CD4-positive, alpha-beta T cell treated with Interleukin-17A for 4 hours (primary cell): ENCODE measurements around the gene CSNK1A1.
"Not testable (repeated sequence)": the region's sequence is repeated elsewhere in the genome, so short reads cannot be mapped to it uniquely, and the experiment has no call there.

Experiments
- DNase-seq: peaks from one replicate; pipeline ENCODE4 v3.0.0-alpha.2; 2020; ENCODE audit warnings: mixed read lengths

The CSNK1A1 gene

GRCh38 chr5:149453618-149454415 is 97.4 kb downstream of the CSNK1A1 start:
- no peak for DNase-seq

GRCh38 chr5:149452665-149453617 is 98.3 kb downstream of the CSNK1A1 start:
- DNase-seq, result no peak

GRCh38 chr5:149452007-149452664 is 99.1 kb downstream of the CSNK1A1 start:
- DNase-seq, result no peak

- DNase-seq, result no peak
These were observed 101.0 kb downstream of the CSNK1A1 start for GRCh38 chr5:149450199-149450598.

GRCh38 chr5:149448831-149449714 is 102.2 kb downstream of the CSNK1A1 start:
- peak; percentile 7 for DNase-seq

- DNase-seq, result no peak
These were observed 102.8 kb downstream of the CSNK1A1 start for GRCh38 chr5:149448431-149448830.

GRCh38 chr5:149447373-149448367 is 103.6 kb downstream of the CSNK1A1 start:
- DNase-seq, result no peak

GRCh38 chr5:149446794-149447193 is 104.4 kb downstream of the CSNK1A1 start:
- not testable (repeated sequence) for DNase-seq

GRCh38 chr5:149445739-149446369 is 105.4 kb downstream of the CSNK1A1 start:
- no peak for DNase-seq

- no peak for DNase-seq
These were observed 105.9 kb downstream of the CSNK1A1 start for GRCh38 chr5:149445343-149445738.

- DNase-seq, result not testable (repeated sequence)
These were observed 106.8 kb downstream of the CSNK1A1 start for GRCh38 chr5:149444430-149444829.

- no peak for DNase-seq
These were observed 108.0 kb downstream of the CSNK1A1 start for GRCh38 chr5:149443210-149443609.

- DNase-seq, result peak; percentile 80
These were observed 108.6 kb downstream of the CSNK1A1 start for GRCh38 chr5:149442563-149443182.
